ENCODE measurements around the gene GMEB2.

- TF ChIP-seq EZH2 (IDR thresholded peaks at IDR 0.05) (no peak), POLR2AphosphoS5 (IDR thresholded peaks at IDR 0.05; ENCODE audit: borderline replicate concordance, low read depth, low read length) (no peak)
Observed at GRCh38 chr20:63665708-63666107, 38.8 kb upstream of the GMEB2 start.

Data from SK-N-MC (cell line).